HG03095 (cell line): ENCODE results near the gene C6orf118.

ENCODE experiments used
- ATAC-seq: cut with Tn5 transposase; IDR thresholded peaks from one replicate; pipeline ENCODE4 v1.9.1; 2021; ENCODE audit warnings: moderate library complexity; ENCODE audit not compliant: unreplicated experiment

Gene C6orf118

GRCh38 chr6:165244524-165245247, 64.7 kb downstream of the C6orf118 start:
- ATAC-seq = no peak

- no peak for ATAC-seq
Measured at GRCh38 chr6:165243801-165244200, 65.6 kb downstream of the C6orf118 start.

GRCh38 chr6:165236326-165236725, 73.1 kb downstream of the C6orf118 start:
- ATAC-seq = no peak

GRCh38 chr6:165232731-165233488, 76.5 kb downstream of the C6orf118 start:
- ATAC-seq = no peak

GRCh38 chr6:165231581-165232561, 77.5 kb downstream of the C6orf118 start:
- ATAC-seq = no peak

- ATAC-seq = no peak
Measured at GRCh38 chr6:165231177-165231576, 78.2 kb downstream of the C6orf118 start.
